Right lobe of liver (tissue), 4 donors: ENCODE data around the gene ELL.

Experiments
- POLR2A ChIP-seq: fragments of 450-650 bp; IDR thresholded peaks from one replicate; pipeline ENCODE4 v1.6.1; 2017; ENCODE audit warnings: antibody characterized with exemption, mild to moderate bottlenecking
- TF ChIP-seq, protein P1 (sequence below), 4 donors: fragments of 200-600 bp in 3 of 4; fragments of 450-650 bp in 1 of 4; IDR thresholded peaks; one replicate each; pipeline versions ENCODE4 v1.5.1 to v1.8.0; 2016 to 2022; ENCODE audit warnings: antibody characterized with exemption in 4 of 4, mild to moderate bottlenecking in 2 of 4
- donor health status: DM: no; HTN: no; CAD: no.
- donor health status: DM: no; HTN: no; CAD: no.
- donor health status: DM: no; HTN: yes; CAD: no.

DNA sequence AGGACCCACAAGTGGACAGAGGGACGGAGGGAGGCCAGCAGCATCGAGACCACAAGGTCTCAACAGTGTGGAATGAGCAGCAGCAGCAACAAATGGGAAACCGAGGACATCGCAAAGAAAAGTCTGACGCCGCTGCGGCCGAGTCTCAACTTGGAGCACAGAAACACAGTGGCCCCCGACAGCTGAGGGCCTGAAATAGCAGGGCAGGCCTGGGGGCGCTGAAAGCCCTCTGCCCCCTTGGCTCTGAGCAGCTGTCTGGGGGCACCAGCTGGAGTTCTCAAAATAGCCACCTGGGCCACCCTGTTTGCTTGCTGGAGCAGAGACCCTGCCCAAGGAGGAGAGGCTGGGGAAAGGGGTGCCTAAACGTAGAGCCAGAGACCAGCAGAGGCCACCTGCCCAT lies 78.0 kb downstream of the ELL start:
- TF ChIP-seq, protein P1, sequence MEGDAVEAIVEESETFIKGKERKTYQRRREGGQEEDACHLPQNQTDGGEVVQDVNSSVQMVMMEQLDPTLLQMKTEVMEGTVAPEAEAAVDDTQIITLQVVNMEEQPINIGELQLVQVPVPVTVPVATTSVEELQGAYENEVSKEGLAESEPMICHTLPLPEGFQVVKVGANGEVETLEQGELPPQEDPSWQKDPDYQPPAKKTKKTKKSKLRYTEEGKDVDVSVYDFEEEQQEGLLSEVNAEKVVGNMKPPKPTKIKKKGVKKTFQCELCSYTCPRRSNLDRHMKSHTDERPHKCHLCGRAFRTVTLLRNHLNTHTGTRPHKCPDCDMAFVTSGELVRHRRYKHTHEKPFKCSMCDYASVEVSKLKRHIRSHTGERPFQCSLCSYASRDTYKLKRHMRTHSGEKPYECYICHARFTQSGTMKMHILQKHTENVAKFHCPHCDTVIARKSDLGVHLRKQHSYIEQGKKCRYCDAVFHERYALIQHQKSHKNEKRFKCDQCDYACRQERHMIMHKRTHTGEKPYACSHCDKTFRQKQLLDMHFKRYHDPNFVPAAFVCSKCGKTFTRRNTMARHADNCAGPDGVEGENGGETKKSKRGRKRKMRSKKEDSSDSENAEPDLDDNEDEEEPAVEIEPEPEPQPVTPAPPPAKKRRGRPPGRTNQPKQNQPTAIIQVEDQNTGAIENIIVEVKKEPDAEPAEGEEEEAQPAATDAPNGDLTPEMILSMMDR (IDR thresholded peaks at IDR 0.05): no peak
- no peak for TF ChIP-seq POLR2A
